HK-2 (cell line): ENCODE results near the gene SNAP47.

Experiments used
- DNase-seq: peaks from one replicate; pipeline ENCODE4 v3.0.0-alpha.2; 2018; ENCODE audit not compliant: unreplicated experiment

Gene SNAP47

GRCh38 chr1:227768125-227768439, 32.8 kb downstream of the SNAP47 start:
- DNase-seq, result no peak

GRCh38 chr1:227768640-227769039, 33.4 kb downstream of the SNAP47 start:
- no peak for DNase-seq

DNA sequence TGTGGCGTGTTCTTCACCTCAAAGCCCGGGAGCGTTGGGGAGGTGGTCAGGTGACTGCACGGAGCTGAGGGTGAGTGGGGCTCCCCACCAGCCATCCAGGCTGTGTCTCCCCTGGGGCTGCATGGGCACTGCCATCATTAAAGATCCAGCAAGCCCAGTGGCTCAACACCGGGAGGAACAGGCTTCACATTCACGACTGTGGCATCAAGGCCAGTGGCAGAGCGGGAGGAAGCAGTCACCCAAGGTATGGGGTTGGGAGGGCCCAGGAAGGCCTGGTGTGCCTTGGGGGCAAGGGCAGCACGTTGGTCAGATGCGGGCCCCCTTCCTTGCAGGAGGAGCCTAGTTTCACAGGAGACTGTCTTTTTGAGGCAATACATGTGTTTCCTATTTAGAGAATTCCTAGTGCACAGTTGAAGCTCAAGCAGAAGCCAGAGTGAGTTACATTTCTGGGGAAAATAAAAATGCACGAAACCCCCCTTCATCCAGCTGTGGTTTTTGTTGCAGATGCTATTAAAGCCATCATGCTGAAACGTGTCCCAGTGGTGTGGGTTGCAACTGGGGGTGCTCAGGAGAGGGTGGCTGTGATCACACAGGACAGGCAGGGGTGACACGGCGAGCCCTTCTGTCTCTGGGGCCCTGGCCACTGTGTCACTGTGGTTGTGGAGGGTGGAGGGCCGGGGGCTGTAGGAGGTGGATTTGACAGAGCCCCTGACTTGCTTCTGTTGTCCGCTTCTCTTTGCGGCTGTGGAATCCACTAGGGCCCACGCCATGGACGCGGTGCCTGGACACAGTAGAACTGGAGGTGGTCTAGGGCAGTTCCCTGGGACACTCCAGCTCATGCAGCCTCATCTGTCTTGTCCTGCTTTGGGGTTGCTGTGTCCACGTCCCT, 34.1 kb downstream of the SNAP47 start:
- DNase-seq, result no peak

DNA sequence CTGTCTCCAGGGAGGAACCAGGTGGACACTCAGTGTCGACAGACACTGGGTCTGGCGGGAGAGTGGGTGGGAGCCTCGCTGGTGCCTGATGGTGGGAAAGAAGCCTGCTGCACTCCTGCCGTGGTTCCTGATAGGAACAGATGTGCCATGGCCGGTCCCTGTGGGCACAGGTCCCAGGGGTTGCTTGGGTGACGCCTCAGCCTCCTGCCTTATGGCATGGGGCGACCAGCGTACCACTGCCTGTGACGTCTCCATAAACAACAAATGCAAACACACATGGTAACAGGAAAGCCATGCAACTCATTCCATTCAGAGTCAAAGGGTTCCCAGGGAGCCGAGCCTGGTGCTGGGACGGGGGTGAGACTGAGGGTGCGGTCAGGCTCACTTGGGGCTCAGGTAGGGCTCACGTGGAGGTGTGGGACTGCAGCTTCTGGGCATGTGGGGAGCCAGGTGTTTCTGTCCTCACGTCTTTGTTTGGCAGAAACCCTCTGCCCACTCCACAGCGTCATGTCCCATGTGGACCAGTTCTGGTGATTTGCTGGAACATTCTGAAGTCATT, 34.8 kb downstream of the SNAP47 start:
- no peak for DNase-seq

GRCh38 chr1:227770812-227771211, 35.6 kb downstream of the SNAP47 start:
- no peak for DNase-seq

- no peak for DNase-seq
Observed at GRCh38 chr1:227771326-227771725, 36.1 kb downstream of the SNAP47 start.

DNA sequence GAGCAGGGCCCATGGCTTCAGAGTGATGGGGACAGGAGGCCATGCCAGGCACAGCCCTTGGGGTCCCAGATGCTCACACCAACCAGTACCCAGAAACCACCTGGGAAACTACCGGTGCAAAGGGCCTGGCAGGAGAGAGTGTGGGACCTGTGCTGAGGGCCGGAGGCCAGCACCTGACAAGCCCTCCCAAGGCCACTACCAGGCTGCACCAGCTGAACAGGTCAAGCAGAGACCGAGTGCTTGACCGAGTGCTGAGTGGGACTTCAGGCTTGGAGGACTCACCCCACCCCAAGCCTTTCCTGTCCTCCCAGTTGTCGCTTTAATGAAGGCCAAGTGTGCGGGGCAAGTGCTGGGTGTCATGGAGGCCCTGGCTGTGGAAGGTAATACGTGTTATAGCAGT, 36.5 kb downstream of the SNAP47 start:
- no peak for DNase-seq

- DNase-seq, result no peak
Observed at GRCh38 chr1:227773558-227773957, 38.3 kb downstream of the SNAP47 start.

DNA sequence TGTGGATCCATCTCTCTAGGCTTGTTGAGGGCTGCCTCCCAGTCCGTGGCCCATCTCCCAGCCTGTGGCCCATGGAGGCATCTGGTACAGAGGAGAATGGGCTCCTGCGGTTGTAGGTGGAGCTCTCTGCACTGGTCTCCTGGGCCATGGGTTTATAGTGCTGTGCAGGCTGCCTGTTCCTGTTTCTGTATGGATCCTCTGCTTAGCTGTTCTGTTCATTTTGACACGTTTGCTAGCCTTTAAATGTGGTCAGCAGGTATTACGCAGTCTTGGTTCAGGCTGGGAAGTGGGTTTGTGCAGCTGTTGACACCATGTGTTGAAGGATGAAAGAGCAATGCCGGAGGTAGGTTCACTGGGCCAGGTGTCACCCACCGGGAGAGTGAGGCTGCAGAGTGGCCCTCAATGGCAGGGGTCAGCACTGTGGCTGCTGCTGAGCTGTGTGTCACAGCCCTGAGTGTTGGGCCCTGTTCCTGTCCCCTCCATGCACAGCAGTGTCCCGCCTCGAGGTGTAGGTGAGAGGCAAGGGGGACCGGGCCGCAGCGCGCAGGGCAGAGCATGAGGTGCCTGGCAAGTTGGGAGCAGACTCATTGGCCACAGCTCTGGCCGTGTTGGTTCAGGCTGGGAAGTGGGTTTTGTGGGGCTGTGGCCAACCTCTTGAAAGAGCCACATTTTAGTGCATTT, 39.0 kb downstream of the SNAP47 start:
- no peak for DNase-seq

DNA sequence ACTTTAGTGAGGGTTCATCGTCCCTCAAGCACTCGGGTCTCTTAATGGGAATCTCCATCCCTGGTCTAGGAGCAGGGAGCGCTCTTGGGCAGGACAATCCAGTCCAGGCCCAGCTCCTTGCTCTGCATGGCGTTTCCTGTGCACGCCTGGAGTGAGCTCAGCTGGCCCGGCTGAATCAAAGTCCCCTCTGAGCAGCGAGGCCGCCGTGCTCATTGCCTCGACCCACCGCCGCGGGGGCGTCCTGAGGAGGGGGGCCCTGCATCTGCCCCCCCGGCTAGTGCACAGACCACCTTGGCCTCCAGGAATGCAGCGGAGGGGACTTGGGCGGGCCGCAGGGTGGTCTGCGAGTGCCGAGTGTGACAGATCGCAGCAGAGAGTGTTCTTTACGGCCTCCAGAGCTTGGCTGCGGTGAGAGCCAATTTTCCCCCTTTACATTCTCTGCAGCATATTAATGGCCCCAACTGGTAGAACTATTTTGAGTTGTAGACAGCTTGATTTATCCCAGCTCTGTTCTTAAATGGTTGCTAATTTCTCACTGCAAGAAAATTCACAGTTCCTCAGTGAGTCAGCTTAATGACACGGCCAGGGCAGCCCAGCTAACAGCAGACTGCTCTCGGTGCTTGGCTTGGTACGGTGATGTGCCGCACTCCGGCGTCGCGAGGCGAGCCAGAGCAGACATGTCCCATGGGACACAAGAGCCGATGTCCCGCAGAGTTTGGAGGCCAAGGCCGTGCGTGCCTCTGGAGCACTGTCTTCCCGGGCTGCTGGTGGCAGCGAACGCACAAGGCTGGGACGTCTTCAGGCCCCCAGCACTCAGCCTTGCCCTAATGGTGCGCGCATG, 39.8 kb downstream of the SNAP47 start:
- no peak for DNase-seq

- no peak for DNase-seq
Observed at GRCh38 chr1:227775841-227776240, 40.6 kb downstream of the SNAP47 start.

GRCh38 chr1:227776331-227776771, 41.1 kb downstream of the SNAP47 start:
- DNase-seq, result no peak

- no peak for DNase-seq
Observed at GRCh38 chr1:227777156-227777555, 41.9 kb downstream of the SNAP47 start.

DNA sequence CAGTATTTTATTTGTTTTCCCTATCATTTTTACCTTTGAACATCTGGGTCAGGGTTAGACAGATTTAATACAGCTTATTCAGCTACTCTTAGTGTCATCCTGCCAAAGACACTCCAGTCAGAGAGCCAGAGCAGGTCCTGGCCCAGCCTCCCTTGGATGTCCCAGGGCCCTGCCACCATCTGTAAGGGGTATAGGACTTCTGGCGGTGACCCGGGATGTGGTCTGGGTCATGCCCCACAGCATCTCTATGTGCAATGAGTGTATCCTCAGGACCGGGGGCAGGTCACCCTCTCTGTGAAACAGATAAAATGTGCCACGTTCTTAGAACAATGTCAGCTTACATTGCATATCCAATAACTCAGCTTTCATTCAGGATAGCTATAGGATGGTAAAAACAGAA, 42.4 kb downstream of the SNAP47 start:
- DNase-seq, result no peak

- no peak for DNase-seq
Observed at GRCh38 chr1:227778401-227778947, 43.2 kb downstream of the SNAP47 start.

DNA sequence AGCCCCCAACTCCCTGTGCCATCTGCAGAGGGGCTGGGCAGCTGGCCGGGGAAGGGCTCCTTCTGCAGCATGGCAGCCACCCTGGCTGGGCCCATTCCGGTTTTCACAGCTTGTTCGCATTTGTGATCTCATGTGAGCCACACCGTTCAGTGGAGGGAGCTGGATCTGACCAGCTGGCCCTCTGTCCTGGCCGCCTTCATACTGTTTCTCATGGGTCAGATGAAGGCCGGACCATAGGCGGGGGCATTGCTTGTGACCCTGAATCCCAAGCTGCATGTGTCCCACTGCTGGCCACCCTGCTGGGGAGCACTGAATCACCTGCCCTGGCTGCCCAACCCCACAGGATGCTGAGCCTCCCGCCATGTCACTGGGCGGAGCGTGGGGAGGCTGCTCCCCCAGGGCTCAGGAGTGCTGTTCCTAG, 43.8 kb downstream of the SNAP47 start:
- DNase-seq, result no peak

- DNase-seq, result no peak
Observed at GRCh38 chr1:227779685-227780084, 44.5 kb downstream of the SNAP47 start.

DNA sequence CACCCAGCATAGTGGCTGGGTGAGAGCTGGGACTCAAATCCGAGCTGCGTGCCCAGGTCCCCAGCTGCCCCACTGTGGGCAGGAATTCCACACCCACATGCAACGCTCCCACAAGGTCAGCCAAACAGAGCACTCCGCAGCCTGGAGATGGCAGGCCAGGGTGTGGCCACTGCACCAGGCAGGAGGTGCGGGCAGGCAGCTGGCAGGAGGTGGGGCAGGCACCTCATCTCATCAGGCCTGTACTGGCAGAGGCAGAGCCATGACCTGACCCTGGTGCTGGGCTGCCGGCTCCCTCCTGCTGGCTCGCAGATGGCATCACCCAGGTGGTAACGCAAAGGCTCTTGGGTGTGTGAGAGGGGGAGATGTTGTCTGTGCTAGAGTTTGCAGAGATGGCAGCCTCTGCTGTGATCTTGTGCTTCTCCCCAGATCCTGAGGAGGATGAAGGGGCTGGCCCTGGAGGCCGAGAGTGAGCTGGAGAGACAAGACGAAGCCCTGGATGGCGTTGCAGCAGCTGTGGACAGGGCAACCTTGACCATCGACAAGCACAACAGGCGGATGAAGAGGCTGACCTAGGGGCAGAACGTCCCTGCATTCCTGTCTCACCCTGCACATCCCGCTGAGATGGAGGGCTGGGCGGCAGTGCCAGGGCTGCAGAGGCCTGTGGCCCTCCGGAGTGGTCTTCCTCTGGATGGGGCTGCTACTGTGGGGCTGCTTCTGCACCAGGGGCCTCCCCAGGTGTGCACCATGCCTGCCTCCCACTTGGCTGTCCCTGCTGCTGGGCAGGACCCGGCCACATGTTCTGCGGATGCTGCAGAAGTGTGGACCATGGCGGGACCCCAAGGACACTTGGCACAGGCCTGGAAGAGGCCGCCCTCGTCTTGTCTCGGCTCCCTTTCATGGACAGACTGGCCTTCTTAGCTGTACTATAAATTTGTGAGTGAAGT, 45.1 kb downstream of the SNAP47 start:
- DNase-seq, result no peak

GRCh38 chr1:227781314-227781930, 46.2 kb downstream of the SNAP47 start:
- DNase-seq, result no peak

GRCh38 chr1:227782226-227782625, 47.0 kb downstream of the SNAP47 start:
- no peak for DNase-seq
